Cerebellar nuclear complex (tissue), 1 donor: Measurements from ENCODE around the gene DLL4.
"Not testable (repeated sequence)": the region's sequence is repeated elsewhere in the genome, so short reads cannot be mapped to it uniquely, and the experiment has no call there.

Source experiments
- DNase-seq, 2 experiments: peaks; one replicate each; lab custom pipeline; 2025; lab: John Stamatoyannopoulos, UW

DLL4 gene

DNA sequence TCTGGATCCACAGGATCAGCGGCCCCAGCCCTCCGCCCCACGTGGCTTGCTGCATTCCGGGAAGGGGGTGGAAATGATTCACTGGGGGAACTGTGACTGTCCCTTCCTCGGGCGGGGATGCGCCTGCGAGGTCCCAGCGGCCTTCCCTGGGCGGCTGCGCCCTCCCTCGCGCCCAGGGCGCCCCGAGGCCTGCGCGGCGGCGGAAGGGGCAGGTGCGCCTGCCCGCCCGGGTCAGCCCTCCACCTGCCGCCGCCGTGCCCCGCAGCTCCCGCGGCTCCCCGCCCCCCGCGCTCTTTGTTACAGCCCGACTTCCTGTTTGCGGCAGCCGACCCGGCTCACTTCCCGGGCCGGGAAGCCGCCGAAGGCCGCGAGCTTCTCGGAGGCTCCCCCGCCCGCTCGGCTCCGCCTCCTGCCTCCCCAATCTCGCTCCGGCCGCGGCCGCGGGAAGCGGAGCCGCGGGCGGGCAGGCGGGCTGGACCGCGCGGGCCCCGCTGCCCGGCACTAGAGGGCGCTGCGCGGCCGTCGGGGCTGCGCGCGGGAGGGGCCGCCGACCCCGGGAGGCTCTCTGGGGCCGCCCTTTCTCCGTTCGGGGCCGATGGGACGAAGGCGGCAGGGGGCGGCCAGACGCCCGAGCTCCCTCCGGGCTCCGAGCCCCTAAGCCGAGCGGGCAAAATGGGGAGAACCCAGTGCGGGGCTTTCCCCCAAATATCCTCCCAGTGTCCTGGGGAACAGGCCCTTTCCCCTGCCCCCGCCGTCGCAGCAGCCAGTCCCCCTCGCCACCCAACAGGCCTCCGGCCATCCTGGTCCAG is 12.6 kb downstream of the DLL4 start:
- peak in 1 of 2 experiments; percentile 30 for DNase-seq

DNA sequence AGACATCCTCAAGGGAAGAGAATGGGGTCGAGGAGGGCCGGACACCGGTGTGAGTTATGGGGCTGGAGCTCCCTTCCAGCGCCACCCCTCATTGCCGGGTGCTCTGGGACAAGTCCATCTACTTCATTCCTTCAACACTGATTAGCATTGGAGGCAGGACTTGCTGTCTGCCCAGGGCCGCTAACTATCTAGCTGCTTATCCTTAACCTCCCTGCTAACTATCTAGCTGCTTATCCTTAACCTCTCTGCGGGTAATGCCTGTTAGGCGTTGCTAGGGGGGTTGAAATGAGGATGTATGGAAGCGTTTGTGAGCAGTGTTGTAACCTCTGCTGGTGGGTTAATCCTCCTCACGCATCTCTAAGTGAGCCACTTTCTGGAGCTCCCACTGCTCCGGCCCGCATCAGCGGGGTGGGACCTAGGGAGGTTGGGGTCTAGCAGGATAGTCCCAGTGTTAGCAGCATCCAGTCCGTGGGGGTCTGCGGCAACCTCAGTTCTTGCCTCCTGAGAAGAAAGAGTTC is 13.3 kb downstream of the DLL4 start:
- no peak for DNase-seq

DNA sequence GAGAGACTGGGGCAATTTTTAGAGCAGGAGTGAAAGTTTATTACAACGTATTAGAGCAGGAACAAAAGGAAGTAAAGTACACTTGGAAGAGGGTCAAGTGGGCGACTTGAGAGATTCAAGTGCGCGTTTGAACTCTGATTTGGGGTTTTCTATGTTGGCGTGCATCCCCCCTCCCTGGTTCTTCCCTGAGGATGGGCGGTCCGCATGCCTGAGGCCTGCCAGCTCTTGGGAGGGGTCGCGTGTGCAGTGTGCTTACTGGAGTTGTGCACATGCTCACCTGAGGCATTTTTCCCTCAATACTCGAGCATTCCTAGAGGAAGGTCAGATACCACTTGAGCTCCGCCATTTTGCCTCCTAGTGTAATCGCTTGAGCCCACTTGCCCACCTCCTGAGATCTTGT is 13.7 kb downstream of the DLL4 start:
- DNase-seq: no peak

DNA sequence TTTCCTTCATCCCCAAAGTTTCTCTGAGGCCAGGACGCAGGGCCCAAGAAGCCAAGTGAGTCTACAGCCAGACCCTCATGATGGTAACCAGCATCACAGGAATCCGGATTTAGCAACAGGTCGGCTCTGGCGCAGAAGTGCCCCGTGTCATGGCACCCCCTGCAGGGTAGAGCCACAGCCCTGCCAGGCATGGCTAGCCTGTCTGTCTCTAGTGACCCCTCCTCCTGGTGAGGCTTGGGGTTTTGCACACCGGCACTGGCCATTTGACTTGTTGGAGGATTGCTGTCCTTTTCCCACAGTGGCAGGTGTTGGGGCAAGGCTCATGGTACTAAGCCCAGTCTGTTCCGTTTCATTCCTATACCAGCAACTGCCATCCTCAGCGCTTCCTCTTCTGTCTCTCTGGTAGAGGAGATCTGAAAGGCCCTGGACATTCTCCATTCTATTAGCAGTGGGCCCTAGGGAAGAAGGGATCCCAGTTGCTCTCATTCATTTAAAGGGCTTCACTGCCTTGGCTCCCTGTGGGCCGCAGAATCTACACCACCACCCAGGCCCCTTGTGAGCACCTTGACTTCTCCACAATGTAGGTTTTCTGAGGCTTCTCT is 14.7 kb downstream of the DLL4 start:
- no peak for DNase-seq

DNA sequence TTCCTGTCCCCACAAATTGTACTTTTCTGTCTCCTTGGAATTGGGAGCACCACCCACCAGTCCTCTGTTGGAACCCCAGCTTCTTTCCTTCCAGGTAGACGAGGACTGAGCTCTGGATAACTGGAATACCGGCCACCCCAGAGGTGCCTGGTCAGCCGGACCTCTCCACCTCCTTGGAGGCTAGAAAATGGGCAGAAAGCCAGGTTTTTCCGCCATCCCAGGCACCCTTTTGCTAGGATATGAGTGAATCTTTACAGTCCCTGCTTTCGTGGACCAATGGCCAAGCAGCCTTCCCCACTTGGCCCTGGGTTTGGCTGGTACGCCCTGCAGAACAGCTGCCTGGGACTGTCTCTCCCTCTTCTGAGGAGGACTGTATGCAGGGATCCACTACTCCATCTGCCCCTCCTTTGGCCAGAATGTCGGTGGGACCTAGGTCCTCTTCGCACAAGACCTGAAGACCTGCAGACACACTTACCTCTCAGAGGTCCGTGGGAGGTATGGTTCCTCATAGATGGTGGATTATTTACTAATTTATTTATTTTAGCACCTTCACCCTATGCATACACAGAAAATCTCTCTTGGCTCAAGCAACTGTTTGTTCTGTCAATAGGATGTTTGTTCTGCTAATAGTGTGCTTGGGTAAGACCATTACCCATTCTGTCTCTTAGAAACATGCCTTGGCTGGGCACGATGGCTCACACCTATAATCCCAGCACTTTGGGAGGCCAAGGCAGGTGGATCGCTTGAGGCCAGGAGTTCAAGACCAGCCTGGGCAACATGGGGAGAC is 15.6 kb downstream of the DLL4 start:
- no peak for DNase-seq

DNA sequence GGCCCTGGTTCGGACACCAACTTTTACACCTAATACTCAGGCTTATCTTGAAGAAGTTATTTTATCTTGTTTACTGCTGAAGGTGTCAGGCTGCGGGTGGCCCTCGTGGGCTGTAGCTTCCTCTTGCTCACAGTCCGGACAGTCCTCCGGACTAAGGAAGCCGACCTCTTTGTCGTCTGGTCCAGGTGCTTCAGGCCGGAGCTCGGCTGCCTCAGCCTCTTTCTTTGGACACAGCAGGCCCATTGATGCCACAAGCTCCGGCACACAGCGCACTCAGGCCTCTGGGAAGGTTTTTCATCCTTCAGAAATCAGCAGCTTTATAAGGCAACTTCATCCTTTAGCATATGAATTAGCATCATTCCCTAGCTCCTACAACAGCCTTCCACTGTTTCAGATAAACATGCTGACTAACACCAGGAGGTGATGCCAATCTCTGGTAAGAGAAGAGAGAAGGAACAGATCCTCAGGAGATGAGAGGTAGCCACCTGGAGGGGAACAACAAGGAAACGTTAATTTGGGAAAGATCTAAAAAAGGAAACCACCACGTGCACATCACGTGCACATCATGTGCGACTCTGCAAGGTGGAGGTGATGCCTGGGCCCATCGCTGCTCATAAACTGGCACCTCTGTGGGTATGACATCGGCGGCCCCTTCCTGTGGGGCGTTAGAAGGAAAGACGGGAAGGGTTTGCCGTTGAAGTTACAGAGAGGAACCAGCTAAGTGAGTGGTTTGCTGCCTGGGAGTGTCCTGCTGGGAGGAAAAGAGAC is 19.8 kb downstream of the DLL4 start:
- no peak for DNase-seq

DNA sequence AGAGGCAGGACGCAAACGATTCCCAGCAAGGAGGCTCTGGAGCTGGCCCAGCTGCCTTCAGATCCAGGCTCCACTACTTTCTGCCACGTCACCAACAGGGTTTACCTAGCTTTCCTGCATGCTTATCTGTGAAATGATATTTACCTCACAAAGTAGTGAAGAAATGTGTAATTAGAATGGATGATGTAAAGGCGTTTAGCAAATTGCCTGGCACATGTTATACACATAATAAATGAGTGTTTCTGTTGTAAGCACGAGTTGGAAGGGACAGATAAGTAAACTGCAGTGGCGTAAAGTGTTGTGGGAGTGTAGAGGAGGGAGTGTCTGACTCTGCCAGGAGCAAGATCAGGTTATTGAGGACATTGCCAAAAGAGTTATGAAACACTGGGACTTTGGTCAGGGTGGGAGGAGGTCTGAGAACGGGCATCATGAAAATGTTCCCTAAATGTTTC is 20.6 kb downstream of the DLL4 start:
- DNase-seq: no peak

DNA sequence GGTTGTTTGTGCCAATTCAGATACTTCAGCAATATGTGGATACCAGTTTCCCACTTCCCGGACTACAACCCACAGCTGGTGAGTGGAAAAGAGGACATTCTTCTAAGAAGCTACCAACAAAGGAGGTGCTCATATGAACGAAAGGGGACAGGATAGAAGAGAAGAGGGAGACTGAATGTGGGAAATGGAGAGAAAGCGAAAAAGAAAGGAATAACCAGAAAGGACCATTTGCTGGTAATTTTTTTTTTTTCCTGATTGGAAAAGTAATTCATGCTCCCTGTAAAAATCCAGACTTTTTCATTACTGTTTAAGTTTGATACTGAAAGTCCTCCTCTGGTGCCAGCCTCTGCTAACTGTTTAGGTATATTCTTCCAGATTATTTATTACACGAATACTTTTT is 22.6 kb downstream of the DLL4 start:
- no peak for DNase-seq

DNA sequence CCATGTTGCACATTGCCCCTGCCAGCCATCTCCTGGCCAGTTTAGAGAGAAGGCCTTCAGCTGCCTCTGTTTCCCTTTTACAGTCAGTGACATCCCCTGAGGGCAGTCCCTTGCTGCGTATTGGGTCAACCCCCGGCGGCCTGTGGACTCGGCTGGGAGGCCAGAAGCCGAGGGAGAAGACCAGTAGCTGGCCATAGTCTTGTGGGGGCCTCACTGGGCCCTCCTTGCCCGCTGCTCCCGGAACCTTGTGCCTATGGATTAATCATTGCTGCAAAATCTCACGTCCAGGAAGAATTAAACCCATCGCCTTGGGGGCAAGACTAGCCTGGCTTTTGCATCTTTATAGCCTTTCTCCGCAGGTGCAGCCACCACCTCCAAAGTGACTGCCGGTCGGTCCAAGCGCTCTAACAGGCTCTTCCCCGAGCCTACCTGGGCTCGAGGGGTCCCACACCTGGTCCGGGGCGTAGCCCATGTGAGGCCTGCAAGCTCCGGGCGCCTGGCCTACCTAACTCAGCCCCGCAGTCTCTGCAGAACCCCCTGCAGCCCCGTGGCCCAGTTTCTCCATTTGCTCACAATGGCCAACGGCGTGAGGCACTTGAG is 23.3 kb downstream of the DLL4 start:
- DNase-seq: no peak

DNA sequence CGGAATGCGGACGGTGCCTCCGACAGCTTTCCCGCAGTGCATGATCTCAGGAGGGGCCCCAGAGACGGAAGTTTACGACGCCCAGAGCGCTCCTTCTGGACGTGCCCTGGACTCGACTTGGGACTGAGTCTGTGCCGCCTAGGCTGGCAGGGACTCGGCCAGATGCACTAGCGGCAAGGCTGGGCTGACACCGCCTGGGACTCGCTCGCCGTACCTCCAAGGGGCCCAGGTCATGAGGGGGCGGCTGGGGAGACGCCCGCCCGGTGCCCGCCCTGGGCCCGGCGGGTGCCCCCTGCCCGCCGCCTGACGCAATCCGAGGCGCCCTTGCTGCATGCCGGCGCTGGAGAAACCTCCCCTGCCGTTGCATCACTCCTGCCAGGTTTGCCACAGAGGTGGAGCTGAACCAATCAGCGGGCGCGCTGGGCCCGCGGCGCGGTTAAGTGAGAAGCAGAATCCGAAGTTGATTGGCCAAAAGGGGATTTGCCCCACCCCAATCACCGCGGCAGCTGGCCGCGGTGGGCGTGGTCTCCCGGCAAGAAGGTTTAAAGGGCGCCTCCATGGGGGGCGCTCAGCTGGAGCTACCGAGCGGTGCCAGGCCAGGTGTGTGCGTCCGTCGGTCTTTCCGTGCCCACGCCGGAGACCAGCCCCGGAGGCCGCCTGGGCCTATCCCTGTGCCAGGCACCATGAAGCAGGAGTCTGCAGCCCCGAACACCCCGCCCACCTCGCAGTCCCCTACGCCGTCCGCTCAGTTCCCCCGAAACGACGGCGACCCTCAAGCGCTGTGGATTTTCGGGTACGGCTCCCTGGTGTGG is 24.0 kb downstream of the DLL4 start, which contains the start of gene CHAC1:
Gene CHAC1 (plus strand): TSS at position 571 of the 812 bp plus-strand sequence. CDS start 113 bp downstream, at position 684.
- peak; percentile 62 to 93 for DNase-seq

DNA sequence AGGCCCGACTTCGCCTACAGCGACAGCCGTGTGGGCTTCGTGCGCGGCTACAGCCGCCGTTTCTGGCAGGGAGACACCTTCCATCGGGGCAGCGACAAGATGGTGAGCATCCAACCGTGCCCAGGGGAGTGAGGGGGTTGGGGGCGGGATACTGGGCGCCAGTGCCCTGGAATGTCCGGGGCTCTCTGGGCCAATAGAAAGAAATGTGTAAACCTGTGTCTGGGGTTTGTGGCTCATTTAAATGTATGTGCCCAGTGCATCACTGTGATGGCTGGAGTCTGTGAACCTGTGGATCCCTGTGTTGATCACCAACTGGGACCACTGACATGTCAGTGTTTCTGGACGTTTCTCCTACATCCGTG is 24.6 kb downstream of the DLL4 start:
- DNase-seq: no peak

DNA sequence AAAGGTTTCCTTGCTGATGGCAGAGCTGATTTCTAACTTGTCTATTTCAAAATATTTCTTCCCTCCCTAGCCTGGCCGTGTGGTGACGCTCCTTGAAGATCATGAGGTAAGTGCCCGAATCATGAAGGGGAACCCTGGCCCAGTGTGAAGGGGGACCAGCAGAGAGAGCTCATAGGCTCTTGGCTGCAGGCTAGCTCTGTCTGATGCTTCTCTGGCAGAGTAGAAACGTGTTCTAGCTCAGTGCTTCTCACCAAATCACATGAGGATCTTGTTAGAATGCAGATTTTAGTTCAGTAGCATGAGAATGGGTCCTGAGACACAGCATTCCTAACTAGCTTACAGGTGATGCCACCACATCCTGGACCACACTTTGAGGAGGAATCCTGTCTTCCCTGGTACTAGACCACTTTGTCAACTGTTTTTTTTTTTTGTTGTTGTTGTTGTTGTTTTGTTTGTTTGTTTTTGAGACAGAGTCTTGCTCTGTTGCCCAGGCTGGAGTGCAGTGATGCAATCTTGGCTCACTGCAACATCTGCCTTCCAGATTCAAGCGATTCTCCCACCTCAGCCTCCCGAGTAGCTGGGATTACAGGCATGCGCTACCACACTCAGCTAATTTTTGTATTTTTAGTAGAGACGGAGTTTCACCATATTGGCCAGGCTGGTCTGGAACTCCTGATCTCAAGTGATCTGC is 25.2 kb downstream of the DLL4 start:
- DNase-seq: not testable (repeated sequence)

DNA sequence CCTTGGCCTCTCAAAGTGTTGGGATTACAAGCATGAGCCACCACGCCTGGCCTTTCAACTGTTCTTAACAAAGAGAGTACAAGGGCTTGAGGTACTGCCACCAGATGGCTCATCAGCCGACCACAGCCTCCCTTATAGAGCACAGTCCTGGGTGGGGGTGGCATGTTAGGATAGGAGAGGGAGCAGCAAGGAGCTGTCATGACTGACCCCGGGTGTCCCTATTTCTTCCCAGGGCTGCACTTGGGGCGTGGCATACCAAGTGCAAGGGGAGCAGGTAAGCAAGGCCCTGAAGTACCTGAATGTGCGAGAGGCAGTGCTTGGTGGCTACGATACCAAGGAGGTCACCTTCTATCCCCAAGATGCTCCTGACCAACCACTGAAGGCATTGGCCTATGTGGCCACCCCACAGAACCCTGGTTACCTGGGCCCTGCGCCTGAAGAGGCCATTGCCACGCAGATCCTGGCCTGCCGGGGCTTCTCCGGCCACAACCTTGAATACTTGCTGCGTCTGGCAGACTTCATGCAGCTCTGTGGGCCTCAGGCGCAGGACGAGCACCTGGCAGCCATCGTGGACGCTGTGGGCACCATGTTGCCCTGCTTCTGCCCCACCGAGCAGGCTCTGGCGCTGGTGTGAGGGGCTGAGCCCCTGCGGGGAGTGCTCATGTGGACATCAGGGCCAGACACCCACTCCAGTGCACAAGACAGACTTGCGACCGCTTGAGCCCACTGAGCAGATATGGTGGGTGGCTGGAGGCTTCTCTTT is 26.2 kb downstream of the DLL4 start:
- DNase-seq: no peak

DNA sequence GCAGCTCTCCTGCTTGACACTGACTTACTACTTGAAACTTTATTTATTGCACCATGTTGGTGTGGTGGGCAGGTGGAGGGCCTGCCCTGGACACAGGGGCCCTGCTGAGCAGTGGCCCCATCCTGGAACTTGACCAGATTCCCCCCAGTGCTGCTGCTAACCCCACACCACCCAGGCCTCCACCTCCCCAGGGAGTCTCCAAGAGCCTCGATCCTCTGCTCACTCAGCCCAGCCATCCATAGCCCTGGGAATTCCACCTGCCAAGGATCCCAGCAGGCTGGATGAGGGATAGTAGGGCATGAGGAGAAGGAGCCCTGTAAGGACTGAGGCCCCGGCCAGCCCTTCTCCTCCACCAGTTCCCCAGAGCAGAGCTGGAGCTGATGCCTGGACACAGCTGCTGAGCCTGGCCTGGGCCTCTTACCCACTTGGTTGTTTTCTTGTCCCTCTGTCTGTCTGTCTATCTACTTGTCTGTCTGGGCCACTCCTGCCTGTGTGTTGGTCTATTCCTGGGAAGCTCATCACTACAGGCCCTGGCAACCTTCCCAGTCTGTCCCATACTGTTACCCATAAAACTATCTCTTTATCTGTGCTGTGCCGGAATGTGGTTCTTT is 26.9 kb downstream of the DLL4 start:
- no peak for DNase-seq

DNA sequence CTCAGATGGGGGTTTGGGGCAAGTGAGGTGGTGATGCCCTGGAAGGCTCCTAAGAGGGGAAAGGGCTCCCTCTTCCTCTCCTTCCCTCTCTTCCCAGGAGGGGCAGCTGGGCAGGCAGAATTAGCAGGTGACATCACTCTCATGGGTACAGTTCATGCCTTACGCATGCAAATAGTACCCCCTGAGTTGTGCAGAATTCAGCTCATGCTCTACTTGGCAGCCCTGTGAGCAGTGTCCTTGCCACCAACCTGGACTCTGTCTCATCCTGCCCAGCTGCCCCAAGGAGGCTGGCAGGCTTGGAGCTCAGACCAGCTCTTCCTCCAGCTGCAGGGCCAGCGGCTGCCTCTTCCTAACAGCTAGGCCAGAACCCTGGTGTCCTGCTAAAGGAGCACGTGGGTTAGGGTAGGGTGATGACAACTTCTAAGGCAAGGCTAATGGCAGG is 27.4 kb downstream of the DLL4 start:
- DNase-seq: no peak

DNA sequence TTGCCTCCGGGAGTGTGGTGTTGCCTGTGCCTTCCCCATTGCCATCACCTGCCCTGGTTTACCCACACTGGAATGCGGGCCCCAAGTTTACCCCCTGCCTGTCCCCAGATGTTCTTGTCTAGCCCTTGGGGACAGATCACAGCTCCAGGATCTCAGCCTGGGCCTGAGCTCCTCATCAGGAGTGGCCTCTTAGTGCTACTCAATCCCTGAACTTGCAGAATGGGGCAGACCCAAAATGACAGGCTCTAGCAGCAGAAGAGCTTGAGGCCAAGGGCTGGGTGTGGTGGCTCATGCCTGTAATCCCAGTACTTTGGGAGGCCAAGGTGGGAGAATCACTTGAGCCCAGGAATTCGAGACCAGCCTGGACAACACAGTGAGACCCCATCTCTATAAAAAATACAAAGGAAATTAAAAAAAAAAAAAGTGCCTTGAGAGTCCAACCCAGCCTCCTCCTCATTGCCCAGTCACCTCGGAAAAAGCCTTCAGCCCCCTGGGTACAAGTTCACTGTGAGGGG is 28.0 kb downstream of the DLL4 start:
- DNase-seq: no peak

DNA sequence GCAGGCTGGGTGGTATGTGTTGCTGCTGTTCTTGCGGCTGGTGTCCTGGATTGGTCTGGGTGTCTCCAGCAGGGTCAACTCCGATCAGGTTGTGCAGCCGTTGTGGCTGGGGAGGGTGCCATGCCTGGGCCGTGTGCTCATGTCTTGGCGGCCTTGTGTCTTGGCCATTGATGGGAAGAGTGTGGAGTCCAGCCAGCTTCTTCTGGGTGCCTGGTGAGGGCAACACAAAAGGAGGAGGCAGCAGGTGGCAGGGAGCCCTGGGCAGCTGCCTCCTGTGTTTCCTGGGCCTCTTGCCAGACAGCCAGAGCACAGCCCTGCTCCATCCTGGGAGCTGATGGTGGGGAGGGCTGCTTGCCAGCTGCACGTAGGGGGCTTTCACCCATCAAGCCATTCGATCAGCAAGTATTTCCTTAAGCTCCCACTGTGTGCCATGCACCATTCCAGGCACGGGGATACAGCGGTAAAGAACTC is 28.5 kb downstream of the DLL4 start:
- DNase-seq: no peak

DNA sequence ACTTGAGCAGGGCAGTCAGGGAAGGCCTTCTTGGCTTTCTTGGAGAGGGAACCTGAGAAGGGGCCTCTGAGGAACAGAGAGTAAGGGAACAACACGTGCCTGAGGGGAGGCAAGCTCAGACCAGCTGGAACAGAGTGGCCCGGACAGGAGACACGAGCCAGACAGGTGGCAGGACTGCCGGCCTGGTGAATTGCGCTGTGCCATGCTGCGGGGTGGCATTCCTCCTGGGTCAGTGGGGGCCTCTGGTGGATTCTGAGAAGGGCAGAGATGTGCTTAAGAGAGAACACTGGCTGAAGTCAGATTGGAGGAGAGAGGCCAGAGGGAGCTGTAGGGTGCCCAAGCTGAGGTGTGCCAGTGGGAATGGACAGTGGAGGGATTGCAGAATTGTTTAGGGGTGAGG is 29.0 kb downstream of the DLL4 start:
- no peak for DNase-seq
